Urinary bladder (tissue), 4 donors: Measurements from ENCODE around the gene MAP2K5. TPM values are rescaled to one million over a fixed set of nuclear protein-coding genes. Genes with fewer than 3 reads are reported as not detected.
A peak's percentile ranks its signal among the peaks of the same experiment; 100 is the strongest.

Experiments used
- DNase-seq: peaks from one replicate; pipeline ENCODE4 v3.0.0-alpha.2; 2015; ENCODE audit errors: extremely low spot score
- H3K27ac ChIP-seq: one replicate; pipeline ENCODE4 v1.5.1; 2013; ENCODE audit warnings: low read depth, mild to moderate bottlenecking, moderate library complexity
- H3K36me3 ChIP-seq: one replicate; pipeline ENCODE4 v1.6.1; 2013; ENCODE audit warnings: mild to moderate bottlenecking, moderate library complexity; ENCODE audit not compliant: insufficient read depth
- H3K4me1 ChIP-seq: one replicate; pipeline ENCODE4 v1.6.1; 2013; ENCODE audit warnings: mild to moderate bottlenecking, moderate library complexity; ENCODE audit not compliant: insufficient read depth
- H3K4me3 ChIP-seq: one replicate; pipeline ENCODE4 v1.5.1; 2013; ENCODE audit warnings: low read depth, low read length
- WGBS: extraction: QIAGEN DNeasy Blood & Tissue Kit; methylation state at CpG from one replicate; pipeline ENCODE4 v1.1.7; 2013; 5-methylcytosine and 5-hydroxymethylcytosine counted together
- polyA plus RNA-seq: library from polyadenylated mRNA; stranded (reverse); fragments of 200-250 nt; gene quantifications from one replicate; pipeline ENCODE4 v1.2.3, GENCODE V29; 2013
- total RNA-seq: library from RNA; depleted of rRNA; stranded (reverse); fragments of >200 nt; gene quantifications from one replicate; pipeline ENCODE4 v1.2.3, GENCODE V29; 2014
- donor health status: healthy with polysubstance abuse.
- donor health status: healthy.

MAP2K5 gene
- total and polyA plus RNA-seq, 2 donors = 15.4 to 17.3 TPM

DNA sequence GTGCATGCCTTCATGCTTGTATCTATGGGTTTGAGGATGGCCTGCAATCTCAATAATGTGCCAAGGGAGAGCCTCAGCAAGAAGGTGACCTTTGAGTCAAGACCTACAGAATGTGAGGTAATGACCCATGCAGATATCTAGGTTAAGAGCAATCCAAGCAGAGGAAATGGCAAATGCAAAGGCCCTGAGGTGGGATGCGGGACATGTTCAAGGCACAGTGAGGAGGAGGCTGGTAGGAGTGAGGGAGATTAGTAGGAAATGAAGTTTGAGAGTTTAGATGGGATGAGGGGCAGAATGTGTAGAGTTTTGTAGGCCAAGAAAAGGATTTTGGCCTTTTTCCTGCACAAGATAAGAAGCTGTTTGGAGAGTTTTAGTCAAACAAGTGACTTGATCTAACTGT is 4.7 kb upstream of the MAP2K5 start:
- Histone ChIP-seq H3K4me1 (no peaks in the 10 kb centered on the region), H3K27ac (no peak overlapping the region), H3K4me3 (no peak overlapping the region), H3K36me3 (no peaks in the 10 kb centered on the region)
- 95% methylated on average over 1 of the region's 1 CpG for WGBS
- DNase-seq = no peak

DNA sequence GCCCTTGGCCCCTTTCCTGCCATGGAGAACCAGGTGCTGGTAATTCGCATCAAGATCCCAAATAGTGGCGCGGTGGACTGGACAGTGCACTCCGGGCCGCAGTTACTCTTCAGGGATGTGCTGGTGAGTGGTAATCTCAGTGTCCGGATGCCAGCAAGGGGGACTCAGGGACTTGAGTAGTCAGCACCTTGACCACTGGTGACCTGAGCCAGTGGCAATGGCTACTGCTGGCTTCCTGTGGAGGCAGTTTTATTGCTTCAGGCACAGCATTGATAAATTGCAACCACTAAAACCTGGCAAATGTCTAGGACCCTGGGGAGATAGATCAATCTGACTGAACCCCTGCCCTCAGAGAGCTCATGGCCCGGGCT is 830 bp downstream of the MAP2K5 start:
- WGBS = 21% methylated on average over 7 of the region's 7 CpGs
- DNase-seq = no peak
- H3K4me1 ChIP-seq = no peaks in the 10 kb centered on the region
- no peak overlapping the region for H3K27ac ChIP-seq
- H3K4me3 ChIP-seq = peak overlapping the region; percentile 76
- H3K36me3 ChIP-seq = no peaks in the 10 kb centered on the region

DNA sequence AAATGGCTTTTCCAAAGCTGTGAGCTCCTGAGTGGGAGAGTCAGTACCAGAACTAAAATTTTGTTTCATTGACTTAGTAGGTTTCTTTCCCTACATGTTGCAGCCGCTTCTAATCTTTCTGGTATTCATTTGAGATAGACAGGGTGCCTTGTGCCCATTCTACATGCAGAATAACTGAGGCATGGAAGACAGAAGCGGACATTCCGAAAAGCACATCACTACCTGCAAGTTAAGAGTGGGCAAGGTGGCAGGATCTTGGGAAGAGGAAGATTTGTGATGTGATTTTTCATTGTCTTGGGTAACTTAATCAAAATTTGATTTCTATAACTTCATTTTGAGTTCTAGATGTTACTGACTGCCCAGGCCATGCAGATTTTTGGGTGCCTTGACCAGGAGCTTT is 2.0 kb downstream of the MAP2K5 start:
- Histone ChIP-seq H3K4me3 (no peak overlapping the region), H3K27ac (no peak overlapping the region), H3K36me3 (no peaks in the 10 kb centered on the region), H3K4me1 (no peaks in the 10 kb centered on the region)
- 96% methylated on average over 3 of the region's 3 CpGs for WGBS
- no peak for DNase-seq

DNA sequence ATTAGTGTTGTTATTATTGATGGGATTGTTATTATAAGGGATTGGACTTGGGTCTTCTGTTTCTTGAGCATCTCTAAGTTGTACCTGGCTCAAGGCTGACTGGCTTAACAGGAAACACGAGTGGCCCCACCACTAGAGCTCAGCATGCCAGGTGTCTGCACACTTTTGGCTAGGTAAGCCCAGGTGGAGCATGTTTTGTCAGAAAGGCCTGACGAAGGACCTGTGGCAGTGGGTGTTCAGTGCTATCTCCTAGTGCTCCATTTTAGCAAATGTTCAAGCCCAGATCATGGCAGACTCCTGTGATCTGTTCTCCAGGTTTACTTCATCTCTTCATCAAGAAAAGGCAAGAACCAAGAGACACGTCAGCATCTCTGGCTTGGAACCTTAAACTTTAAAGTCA is 3.4 kb downstream of the MAP2K5 start:
- Histone ChIP-seq H3K4me3 (no peak overlapping the region), H3K36me3 (no peaks in the 10 kb centered on the region), H3K27ac (no peak overlapping the region), H3K4me1 (no peaks in the 10 kb centered on the region)
- WGBS = 81% methylated on average over 3 of the region's 3 CpGs
- no peak for DNase-seq

DNA sequence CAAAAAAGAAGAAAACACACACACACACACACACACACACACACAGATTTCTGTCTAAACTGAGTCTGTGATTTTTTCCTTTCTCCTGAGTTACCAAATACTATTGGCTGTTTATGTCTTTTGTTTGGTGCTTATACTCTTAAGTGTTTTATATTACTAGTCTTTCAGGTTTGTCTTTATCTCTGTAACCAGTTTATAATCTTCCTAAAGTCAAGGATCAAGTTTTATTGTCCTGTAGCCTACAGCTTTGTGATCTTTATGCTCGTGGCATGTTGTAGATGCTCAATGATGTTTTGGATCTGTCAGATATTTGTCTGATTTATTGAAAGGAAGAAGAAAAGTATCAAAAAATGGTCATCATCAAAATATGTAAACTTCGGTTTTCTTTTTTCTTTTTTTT is 4.6 kb downstream of the MAP2K5 start:
- Histone ChIP-seq H3K4me1 (no peaks in the 10 kb centered on the region), H3K27ac (no peak overlapping the region), H3K36me3 (no peaks in the 10 kb centered on the region), H3K4me3 (no peak overlapping the region)
- no peak for DNase-seq
- WGBS = 76% methylated on average over 2 of the region's 2 CpGs

DNA sequence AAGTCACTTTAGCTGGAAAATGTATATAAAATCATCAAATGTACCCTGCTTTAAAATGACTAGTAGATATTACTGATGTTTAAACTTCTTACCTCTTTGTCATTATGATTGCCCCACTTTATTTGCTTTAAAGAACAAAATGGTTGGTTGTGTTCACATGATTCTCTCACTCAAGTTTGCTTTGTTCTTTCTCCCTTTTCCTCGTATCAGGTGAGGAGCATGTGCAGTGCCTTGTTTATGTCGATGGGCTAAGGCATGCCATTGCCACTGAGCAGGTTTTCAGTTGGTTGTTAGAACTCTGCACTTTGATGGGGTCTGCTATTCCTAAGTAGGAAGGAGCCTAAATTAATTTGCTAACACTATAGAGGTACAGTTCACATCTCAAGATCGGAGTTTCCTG is 5.3 kb downstream of the MAP2K5 start:
- Histone ChIP-seq H3K27ac (no peak overlapping the region), H3K4me1 (no peaks in the 10 kb centered on the region)
- WGBS = 54% methylated on average over 3 of the region's 3 CpGs

DNA sequence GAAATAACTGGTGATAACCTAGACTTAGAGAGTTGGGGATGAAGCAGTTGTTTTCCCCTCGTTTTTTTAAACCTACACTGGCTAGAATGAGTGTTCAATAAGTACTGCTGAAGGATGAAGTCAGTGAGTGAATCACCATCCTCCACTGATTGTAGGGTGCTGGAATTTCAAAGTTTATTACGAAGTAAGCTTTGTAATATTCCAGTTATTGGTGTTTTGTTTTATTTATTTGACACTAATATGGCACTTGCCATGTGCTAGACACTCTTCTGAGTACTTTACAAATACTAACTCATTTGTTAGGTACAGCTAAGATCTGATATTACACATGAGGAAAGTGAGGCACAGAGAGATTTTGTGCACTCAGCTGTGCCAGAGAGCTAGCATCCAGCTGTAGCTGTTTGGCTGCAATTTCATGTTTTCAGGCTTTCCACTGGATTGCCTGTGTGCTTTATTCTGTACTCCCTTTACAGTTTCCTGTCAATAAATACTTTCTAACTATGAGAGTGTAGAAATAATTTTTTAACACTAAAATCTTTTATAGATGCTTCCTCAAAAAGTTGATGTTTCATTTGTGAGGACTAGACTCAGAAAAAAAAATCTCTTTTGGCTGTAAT is 5.8 kb downstream of the MAP2K5 start:
- 44% methylated on average over 2 of the region's 2 CpGs for WGBS
- H3K4me3 ChIP-seq = no peak overlapping the region
- H3K27ac ChIP-seq = no peak overlapping the region
- H3K36me3 ChIP-seq = no peaks in the 10 kb centered on the region
- H3K4me1 ChIP-seq = no peaks in the 10 kb centered on the region
- DNase-seq = no peak

More for the DNA sequence above, 5.3 kb downstream of the MAP2K5 start:
- no peak for DNase-seq
- Histone ChIP-seq H3K36me3 (no peaks in the 10 kb centered on the region), H3K4me3 (no peak overlapping the region)

DNA sequence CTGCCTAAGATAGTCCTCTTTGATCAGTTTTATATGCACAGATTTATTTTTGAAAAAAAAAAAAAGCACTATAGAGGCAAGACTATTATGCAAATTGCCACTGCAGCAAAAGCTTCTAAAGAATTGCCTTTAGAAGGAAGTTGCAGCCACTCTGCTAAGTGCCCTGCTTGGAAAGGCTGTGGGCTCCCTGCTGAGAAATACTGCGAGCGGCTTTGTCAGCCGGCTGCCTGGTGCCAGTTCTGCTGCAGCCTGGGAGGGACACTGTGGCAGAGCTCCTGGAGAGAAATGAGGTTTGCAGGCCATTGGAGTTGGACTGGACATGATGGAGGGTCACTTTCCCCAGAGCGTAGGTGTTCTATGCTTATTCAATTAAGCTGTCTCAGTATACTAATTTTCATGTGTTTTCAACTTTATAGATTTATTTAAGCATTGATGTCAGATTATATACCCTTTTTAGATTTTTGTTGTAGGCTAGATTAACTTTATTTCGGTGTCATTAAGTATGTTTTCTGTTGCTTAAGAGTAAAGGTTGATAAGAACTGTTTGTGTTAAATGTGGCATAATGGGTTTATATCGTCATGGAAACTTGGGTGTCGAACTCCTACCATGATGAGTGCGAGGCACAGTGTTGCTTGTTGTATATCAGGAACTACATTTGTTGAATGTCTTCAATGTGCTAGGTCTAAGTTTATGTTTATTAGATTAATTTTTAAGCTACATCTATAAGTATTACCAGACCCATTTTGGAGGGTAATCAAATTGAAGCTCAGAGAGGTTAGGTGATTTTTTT is 6.6 kb downstream of the MAP2K5 start:
- Histone ChIP-seq H3K4me3 (no peak overlapping the region), H3K36me3 (no peaks in the 10 kb centered on the region), H3K27ac (no peak overlapping the region), H3K4me1 (no peaks in the 10 kb centered on the region)
- no peak for DNase-seq
- WGBS = 73% methylated on average over 8 of the region's 8 CpGs

DNA sequence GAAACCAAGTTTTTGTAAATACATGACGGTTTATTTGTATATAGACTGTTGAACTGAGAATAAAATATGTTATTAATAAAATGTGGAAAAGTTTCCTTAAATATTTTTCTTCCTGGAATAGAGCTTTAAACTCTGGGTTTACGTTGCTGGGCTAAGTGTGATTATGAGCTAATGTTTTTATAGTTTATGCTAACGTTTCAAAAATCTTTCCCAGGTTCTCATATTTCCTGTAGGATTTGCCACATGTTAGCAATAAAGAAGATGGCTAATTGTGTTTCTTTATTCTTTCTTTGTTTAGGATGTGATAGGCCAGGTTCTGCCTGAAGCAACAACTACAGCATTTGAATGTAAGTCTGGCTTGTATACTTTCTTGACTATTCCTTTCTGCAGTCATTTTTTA is 7.2 kb downstream of the MAP2K5 start:
- no peak overlapping the region for H3K27ac ChIP-seq
- 47% methylated on average over 3 of the region's 3 CpGs for WGBS
- H3K36me3 ChIP-seq = no peaks in the 10 kb centered on the region
- H3K4me3 ChIP-seq = no peak overlapping the region
- no peak for DNase-seq
- no peaks in the 10 kb centered on the region for H3K4me1 ChIP-seq

DNA sequence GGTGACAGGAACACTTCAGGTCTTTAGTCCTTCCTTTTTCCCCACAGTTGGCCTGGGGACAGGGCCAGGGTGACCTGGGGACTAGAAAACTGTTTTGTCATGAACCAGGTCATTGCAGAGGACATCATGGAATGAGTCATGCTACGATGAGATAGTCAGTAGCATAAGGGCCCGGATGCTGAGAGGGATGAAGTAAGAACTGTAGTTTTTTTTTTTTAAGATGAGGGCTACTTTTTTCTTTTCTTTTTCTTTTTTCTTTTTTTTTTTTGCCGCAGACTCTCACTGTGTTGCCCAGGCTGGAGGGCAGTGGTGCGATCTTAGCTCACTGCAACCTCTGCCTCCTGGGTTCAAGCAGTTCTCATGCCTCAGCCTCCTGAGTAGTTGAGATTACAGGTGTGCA is 8.0 kb downstream of the MAP2K5 start:
- no peak overlapping the region for H3K4me3 ChIP-seq
- WGBS = 81% methylated on average over 4 of the region's 4 CpGs
- no peaks in the 10 kb centered on the region for H3K4me1 ChIP-seq
- no peak for DNase-seq
- H3K27ac ChIP-seq = no peak overlapping the region
- H3K36me3 ChIP-seq = no peaks in the 10 kb centered on the region

DNA sequence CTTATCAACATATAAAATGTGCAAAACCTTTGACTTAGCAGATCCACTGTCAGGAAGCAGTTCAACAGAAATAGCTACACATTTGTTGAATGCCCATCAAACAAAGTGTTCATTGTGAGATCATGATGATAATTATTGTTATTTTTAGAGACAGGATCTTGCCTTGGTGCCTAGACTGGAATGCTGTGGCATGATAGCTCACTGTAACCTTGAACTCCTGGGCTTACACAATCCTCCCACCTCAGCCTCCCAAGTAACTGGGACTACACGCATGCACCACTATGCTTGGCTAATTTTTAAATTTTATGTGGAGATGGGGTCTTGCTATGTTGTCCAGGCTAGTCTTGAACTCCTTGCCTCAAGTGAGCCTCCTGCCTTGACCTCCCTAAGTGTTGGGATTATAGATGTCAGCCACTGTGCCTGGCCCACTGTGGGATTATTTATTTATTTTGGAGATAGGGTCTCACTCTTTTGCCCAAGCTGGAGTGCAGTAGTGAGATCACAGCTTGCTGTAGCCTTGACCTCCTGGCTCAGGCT is 8.8 kb downstream of the MAP2K5 start:
- Histone ChIP-seq H3K4me1 (no peaks in the 10 kb centered on the region), H3K36me3 (no peaks in the 10 kb centered on the region), H3K4me3 (no peak overlapping the region), H3K27ac (no peak overlapping the region)
- no peak for DNase-seq
- WGBS = 100% methylated on average over 1 of the region's 1 CpG

DNA sequence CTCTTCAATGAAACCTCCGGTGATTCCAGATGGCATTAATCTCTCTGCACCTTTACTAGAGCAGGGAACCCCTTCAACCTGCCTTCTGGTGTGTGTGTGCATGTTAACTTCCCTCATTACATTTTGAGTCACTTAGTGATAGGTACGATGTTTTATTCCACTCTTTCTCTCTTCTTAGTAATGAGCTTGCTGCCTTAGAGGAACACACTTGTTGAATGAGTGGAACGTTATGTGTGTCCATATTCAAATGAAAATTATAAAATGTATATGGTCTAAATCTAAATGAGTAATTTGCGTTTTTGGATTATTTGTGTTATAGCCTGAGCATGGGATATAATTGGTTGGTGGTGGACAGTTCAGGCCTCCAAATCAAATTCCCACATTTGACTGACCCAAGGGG is 12.1 kb downstream of the MAP2K5 start:
- no peak for DNase-seq
- H3K4me1 ChIP-seq = no peaks in the 10 kb centered on the region
- 91% methylated on average over 4 of the region's 4 CpGs for WGBS
- no peak overlapping the region for H3K4me3 ChIP-seq
- H3K36me3 ChIP-seq = no peaks in the 10 kb centered on the region
- no peak overlapping the region for H3K27ac ChIP-seq

DNA sequence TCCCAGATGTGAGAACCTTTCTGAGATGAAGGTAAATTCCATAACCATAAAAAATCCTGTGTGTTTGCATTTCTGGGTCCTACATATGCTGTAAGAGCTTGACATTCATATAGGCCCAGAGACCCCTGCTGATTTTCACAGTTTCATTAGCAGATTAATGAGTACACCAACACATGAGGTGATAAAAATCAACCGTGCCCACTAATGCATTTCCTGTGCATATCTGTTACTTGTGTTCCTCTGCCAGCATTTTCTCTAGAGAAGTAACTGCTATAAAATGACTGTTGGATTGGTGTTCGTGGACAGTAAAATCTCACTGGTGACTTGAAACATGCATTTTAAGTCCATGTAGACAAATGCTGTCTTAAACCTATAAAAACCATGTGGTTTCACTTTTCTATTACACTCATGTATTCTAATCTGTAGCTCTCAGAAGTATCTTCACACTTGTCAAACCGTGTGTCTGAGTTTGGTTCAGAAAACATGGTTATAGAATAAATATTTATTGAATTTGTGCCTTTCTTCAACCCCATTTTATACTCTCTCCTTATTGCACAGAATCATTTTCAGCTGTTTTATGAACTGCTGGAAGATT is 14.6 kb downstream of the MAP2K5 start:
- DNase-seq = no peak
- Histone ChIP-seq H3K36me3 (no peaks in the 10 kb centered on the region), H3K4me1 (no peaks in the 10 kb centered on the region), H3K4me3 (no peak overlapping the region), H3K27ac (no peak overlapping the region)
- 63% methylated on average over 3 of the region's 3 CpGs for WGBS

DNA sequence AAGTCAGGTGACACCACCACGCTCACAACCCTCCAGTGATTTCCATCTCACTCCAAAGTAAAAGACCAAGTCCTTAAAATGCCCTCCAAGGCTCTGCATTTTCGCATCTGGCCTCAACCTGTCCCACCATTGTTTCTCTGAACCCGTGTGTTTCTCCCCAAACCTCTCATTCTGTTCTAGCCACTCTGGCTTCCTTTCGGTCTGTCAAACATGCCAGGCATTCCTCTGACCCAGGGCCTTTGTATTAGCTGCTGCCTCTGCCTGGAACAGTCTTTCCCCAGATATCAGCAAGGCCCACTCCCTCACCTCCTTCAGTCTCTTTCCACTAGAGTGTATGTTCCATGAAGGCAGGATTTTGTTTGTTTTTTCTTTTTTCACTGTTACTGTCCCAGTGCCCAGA is 16.0 kb downstream of the MAP2K5 start:
- H3K4me1 ChIP-seq = no peaks in the 10 kb centered on the region
- no peak overlapping the region for H3K4me3 ChIP-seq
- no peak for DNase-seq
- 89% methylated on average over 4 of the region's 4 CpGs for WGBS
- H3K27ac ChIP-seq = no peak overlapping the region
- no peaks in the 10 kb centered on the region for H3K36me3 ChIP-seq
